Stimulated activated CD8-positive, alpha-beta memory T cell treated with anti-CD3 and anti-CD28 coated beads, Interleukin-15, amount 100 ng/mL, for 1 hour (primary cell): Measurements from ENCODE around the gene UCMA.

Experiments
- DNase-seq: peaks from one replicate; pipeline ENCODE4 v3.0.0-alpha.2; 2020; ENCODE audit warnings: low read depth

UCMA gene

DNA sequence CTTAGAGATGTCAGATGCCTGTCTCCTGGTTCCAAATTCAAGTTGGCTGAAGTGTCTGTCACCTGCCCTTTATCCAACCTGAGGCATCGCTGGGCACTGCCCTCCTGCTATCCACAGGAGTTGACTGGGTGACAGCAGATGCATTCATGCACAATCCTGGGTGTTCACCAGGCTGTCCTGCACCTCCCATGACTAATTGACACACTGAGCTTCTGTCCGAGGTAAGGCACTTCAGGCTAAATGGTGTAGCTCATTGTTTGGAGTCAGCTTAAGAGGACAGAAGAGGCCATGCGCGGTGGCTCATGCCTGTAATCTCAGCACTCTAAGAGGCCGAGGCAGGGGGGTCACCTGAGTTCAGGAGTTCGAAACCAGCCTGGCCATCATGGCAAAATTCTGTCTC is 2.4 kb downstream of the UCMA start:
- no peak for DNase-seq

DNA sequence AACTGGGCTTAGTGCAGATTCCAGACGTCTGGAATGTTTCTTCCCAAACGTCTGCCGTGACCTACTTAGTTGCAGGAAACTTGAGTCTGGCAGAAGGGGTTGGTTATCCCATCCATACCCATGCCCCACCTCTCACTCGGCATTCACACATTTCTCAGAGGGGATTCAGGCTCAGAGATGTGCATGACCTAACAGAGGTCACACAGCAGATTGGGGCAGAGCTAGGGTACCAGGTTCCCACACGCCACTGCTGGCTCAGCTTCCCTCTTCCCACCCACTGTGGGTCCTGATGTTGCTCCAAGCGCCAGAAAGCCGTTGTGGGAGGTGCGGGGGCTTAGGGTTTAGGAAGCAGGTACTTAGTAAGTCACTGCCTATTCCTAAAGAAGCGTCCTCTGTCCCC is 3.0 kb downstream of the UCMA start:
- DNase-seq, result no peak

DNA sequence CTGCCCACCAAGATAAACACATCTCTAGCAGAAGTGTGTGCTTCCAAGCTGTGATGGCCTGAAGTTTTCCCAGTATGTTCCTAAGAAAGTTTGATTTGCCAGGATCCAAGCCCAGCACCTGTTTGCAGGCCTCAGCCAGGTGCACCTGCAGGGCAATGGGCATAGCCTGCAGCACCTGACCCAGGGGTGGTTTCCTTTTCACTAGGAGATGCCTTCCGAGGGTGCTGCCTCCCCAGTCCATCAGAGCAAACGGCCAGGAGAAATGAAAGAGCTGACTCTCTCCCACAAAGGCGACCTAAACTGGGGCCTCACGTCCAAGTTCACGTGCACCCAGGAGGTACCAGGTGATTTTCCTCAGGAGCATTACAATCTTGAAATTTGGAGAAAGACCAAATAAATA is 7.1 kb downstream of the UCMA start:
- no peak for DNase-seq

DNA sequence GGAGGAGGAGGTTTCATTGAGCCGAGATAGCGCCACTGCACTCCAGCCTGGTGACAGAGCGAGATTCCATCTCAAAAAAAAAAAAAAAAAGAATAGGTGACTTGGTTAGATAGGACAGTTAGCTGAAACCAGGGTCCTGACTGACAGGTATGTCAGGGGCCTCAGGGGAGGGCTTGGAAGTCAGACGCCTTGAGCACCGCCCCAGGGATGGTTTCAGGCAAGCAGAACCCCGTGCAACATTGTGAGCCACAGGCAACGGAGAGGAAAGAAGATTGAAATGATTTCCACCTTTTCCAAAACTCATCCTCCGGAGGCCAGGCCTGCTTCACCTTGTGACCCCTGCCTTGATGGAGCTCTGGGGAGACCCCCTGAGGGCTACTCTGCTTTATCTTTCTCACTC is 8.6 kb downstream of the UCMA start:
- no peak for DNase-seq

DNA sequence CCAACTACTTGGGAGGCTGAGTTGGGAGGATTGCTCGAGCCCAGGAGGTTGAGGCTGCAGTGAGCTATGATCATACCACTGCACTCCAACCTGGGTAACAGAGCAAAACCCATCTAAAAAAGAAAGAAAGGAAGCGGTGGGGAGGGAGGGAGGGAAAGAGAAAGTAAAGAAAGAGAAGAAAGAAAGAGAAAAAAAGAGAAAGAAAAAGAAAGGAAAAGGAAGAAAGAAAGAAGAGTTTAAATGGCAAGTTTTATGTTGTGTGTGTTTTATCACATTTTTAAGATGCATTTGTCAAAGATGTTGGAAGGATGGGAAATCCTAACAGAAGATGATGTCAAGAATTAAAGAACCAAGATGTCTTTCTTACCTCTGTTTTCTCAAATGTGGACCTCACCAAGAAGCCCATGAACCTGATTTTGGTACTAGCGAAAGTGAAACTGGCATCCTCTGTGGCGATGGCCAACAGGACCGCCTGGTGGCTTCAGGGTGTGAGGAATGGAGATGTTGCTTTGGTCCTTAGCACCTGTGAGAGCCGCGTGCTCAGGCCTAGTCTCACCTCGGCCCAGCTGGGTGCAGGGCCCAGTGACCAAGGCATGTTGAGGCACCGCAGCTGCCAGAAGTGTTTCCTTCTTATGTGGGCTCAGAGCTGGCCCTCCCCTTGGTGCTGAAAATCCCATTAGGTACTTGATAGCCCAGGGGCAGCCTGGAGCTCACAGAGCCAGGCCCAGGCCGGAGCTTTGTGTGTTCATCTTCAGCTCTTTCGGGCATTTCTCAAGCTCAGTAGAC is 9.8 kb downstream of the UCMA start:
- no peak for DNase-seq

- DNase-seq, result no peak
These were observed 10.9 kb downstream of the UCMA start for GRCh38 chr10:13223241-13223640.

DNA sequence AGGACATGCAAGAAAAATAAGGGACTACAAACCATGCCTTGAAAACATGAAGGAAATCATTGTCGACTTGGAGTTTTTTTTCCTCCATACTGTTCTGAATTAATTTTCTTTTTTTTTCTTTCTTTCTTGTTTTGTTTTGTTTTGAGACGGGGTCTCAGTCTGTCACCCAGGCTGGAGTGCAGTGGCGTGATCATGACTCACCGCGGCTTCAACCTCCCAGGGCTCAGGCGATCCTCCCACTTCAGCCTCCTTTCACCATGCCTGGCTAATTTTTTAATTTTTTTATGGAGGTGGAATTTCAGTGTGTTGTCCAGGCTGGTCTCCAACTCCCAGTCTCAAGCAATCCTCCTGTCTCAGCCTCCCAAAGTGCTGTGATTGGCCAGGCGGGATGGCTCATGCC is 11.6 kb downstream of the UCMA start:
- DNase-seq, result no peak

DNA sequence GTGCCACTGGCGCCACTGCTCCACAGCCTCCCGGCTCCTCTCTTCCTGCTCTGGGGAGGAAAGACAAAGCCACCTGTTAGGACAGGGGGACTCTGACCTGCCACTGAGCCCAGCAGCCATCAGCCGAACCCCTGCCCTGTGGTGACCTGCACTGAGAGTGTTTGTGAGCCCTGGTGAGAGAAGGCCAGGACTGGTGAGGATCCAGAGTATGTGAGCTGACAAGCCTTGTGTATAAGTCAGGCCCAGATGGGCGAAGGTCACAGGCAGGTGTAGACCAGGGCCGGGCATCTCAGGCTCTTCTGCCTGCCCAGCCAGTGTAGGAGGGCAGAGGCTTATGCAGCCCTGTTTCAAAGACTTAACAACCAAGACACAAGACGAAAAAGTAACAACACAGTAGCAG is 12.0 kb downstream of the UCMA start:
- no peak for DNase-seq

- no peak for DNase-seq
These were observed 12.6 kb downstream of the UCMA start for GRCh38 chr10:13221572-13221971.

DNA sequence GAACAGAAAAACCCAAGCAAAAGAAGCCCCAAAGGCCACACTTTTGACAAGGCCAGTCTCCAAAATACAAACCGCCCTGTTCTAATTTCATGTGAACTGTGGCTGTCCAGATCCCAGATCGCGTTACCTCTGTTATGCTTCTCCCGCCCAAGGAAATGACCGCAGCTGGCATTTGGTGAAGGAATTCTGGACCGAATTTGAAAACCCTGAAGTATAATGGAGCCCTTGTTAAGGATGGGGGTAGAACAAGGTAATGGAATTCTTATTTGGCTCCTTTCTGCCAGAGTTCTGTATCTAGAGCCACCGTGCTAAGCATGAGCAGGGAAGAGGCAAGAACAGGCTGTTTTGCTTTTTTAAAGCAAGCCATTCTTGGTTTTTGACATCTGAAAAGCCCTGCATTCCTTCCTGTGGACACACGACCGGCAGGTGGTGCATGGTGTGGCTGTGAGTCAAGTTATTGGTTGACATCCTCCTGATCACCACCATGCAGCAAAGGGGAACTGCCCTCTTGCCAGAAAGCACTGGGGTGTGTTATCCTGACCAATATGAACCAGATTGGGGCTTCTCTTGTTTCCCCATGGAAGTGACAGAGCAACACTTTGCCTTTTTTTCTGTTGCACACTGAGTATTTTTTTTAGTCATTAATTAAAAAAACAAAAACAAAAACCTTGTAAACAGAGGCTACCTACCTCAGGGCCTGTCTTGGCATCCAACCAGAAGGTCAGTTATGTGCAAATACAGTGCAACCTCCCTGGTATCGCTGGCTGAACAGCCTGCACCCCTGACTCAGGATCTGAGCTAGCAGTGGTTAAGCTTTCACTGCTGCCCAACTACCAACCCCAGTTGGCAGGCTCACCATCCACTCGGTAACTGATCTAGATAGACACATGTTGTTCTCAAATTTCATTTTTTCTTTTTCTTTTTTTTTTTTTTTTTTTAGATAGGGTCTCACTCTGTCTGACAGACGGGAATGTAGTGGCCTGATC is 14.2 kb downstream of the UCMA start:
- no peak for DNase-seq

- no peak for DNase-seq
These were observed 15.3 kb downstream of the UCMA start for GRCh38 chr10:13218878-13219277.

- DNase-seq, result no peak
These were observed 21.0 kb downstream of the UCMA start for GRCh38 chr10:13213163-13213562.

- no peak for DNase-seq
These were observed 27.4 kb downstream of the UCMA start for GRCh38 chr10:13206546-13207443.

DNA sequence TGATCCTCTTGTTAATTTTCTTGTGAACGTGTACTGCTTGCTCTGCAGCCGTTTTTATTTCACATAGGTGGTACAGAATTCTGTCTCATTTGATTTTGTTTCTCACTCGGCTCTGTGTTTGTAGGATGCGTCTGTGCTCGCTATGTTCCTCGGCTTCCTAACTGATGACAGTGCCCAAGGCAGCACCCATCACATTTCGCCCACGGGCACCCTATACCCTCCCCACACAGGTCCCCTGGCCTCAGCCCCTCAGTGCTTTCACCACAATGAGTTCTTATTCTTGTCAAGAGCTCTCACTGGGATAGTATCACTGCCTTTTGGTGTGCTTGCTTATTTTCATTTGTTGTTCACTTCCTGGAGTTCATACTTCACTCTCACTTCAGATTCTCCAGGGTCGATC is 28.1 kb downstream of the UCMA start:
- DNase-seq, result no peak

DNA sequence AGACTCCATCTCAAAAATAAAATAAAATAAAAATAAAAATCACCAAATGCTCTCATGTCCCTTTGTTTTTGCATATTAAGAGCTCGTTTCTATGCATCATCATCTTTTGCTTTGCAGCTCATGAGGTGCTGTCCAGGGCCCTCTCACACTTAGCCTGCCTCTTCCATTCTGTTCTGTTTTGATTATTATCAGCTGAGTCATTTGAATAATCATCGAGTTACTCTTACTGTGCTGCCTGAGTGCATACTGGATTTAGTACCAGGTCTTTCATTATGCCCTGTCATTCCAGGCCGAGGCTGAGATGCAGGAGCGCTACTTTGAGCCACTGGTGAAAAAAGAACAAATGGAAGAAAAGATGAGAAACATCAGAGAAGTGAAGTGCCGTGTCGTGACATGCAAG is 33.0 kb downstream of the UCMA start:
- no peak for DNase-seq

GRCh38 chr10:13195016-13195415 is 39.2 kb downstream of the UCMA start:
- DNase-seq, result no peak

- DNase-seq, result no peak
These were observed 40.5 kb downstream of the UCMA start for GRCh38 chr10:13193637-13194036.

DNA sequence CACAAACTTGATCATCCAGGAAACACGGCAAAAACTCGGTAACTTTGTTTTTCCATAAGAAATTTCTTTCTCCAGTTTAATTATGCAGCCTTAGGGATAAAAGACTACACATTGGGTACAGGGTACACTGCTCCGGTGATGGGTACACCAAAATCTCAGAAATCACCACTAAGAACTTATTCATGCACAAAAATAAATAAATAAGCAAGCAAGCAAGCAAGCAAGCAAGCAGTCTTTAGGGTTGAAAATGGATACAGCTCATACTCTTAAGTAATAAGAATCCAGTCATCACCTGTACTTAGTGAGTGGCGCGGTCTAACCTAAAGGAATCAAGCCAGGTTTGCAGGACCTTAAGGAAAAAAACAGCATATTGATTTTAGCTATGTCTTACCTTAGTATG is 42.8 kb downstream of the UCMA start:
- no peak for DNase-seq

DNA sequence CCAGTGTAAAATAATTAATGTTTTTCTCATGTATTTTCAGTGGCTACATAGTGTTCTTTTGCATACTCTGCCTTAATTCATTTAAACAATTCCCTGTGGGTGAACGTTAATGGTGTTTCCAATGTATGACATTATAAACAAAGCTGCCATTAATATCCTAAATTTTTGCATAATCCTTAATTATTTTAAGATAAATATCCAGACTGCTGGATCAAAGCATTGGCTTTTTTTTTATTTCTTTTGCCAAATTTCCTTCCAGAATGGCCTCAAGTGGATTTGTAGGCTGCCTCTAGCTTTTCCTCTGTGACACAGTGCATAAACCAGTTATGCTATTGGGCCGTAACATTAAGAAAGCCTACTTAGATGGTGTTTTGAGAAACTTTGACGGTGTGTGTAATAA is 43.4 kb downstream of the UCMA start:
- no peak for DNase-seq

- no peak for DNase-seq
These were observed 44.2 kb downstream of the UCMA start for GRCh38 chr10:13189961-13190360.

- DNase-seq, result no peak
These were observed 45.6 kb downstream of the UCMA start for GRCh38 chr10:13188593-13188992.

DNA sequence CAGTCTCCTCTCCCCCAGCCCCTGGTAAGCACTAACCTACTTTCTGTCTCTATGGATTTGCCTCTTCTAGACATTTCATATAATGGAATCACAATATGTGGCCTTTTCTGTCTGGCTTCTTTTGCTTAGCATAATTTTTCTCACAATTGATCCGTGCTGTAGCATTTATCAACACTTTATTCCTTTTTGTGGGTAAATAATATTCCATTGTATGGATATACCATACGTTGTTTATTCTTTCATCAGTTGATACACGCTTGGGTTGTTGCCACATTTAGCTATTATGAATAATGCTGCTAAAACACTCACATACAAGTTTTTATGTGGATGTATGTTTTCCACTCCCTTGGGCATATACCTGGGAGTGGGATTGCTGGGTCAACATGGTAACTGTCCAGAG is 47.0 kb downstream of the UCMA start:
- DNase-seq, result no peak
